T47D (cell line): ENCODE data around the gene ITPKA.

ENCODE experiments used
- DNase-seq, 2 experiments: peaks; one replicate each; pipeline versions ENCODE4 v3.0.0 to v3.0.0-alpha.2; 2011 to 2012; ENCODE audit warnings: low read depth in 1 of 2, low spot score in 1 of 2
- JUND ChIP-seq: IDR thresholded peaks from 2 replicates; pipeline ENCODE4 v1.6.1; 2012; ENCODE audit warnings: low read depth
- in situ Hi-C: cut with HindIII; loops from 2 replicates; pipeline ENCODE4 v1.10.0; 2016; ENCODE audit warnings: low sequenced_read_pairs, low pct_unique_long_range_greater_than_20kb

The ITPKA gene

GRCh38 chr15:41480396-41481140, 13.1 kb upstream of the ITPKA start:
- no peak for TF ChIP-seq JUND
- no peak for DNase-seq
- in situ Hi-C loops = no loop called here

DNA sequence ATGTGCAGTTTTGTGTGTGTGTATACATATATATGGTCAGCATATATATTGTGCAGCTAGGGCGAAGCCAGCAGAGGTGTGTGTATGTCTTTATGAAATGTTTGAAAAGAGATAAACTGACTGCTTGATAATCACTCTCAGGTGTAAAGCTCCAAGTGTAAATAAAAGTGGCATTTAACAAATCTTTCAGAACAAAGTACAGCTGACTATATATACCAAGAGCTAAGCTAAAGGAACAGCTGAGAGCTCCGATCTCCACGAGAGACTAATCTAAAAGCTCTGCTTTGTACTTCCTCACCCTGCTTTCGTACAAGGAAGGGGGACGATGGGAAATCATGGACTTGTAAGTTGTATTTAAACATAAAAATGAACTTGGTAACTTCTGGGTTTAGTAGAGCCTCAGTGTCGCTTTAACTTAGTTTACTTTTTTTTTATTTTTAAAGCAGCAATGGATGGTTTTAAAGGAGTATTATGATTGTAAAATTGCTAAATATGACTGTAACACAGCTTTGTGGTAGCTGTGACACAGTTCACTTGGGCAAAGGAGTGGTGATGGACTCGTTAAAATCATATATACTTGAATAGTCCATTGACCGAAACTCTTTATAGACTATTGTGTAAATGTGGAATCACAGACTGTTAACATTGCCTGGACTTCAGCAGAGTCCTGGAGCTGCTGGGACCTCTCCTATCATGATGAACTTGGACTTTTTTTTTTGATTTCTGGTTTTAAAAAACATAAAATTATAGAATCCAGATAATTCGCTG, 11.4 kb upstream of the ITPKA start:
- in situ Hi-C loops = no loop called here
- no peak for DNase-seq
- no peak for TF ChIP-seq JUND

- DNase-seq = no peak
- in situ Hi-C loops = no loop called here
- no peak for TF ChIP-seq JUND
Observed at GRCh38 chr15:41483115-41483514, 10.6 kb upstream of the ITPKA start.

GRCh38 chr15:41483519-41483918, 10.2 kb upstream of the ITPKA start:
- no peak for TF ChIP-seq JUND
- DNase-seq = no peak
- in situ Hi-C loops = no loop called here

DNA sequence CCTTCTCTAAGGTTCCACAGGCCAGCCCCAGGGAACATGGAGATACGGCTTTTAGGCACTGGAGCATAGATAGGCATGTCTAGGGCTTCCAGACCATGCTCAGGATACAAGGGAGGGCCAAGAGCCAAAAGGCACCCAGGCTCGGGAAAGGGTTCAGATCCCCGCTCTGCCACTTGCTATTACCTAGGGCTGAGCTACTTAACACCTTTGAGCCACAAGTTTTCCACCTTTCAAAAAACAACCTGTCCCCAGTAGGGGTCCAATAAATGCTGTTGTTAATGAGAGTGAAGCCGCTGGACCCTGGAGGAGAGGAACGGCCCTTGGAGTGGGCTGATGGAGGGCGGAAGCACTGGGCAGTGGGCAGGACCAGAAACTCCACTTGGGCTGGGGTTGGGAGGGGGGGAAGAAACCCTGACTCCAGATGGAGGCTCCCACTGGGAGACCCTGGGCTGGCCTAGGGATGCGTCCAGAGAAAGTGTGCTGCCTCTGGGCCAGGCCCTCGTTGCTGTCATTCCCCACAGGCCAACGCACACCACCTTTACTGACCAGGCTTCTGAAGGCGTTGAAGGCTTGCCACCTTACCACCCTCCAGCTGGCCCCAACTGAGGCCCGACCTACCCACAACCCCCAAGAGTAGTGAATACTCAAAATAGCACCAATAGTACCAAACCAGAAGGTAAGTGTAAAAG, 8.6 kb upstream of the ITPKA start:
- no peak for TF ChIP-seq JUND
- in situ Hi-C loops = no loop called here
- no peak for DNase-seq

- in situ Hi-C loops = no loop called here
- DNase-seq = no peak
- TF ChIP-seq JUND = no peak
Observed at GRCh38 chr15:41486286-41486685, 7.4 kb upstream of the ITPKA start.

- DNase-seq = no peak
- TF ChIP-seq JUND = no peak
- in situ Hi-C loops = no loop called here
Observed at GRCh38 chr15:41487381-41487780, 6.3 kb upstream of the ITPKA start.

DNA sequence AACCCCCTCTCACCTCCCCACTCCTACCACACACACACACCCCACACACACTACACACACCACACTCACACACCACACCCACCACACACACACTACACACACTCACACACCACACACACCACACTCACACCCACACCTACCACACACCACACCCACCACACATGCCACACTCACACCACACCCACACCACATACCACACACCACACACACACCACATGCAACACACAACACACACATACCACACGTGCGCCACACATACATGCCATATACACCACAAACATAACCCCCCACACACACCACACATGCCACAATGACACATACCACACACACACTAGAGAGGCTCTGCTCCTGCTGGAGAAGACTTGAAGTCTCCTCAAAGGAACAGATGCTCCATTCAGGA, 5.9 kb upstream of the ITPKA start:
- in situ Hi-C loops = no loop called here
- TF ChIP-seq JUND = no peak
- DNase-seq = no peak

DNA sequence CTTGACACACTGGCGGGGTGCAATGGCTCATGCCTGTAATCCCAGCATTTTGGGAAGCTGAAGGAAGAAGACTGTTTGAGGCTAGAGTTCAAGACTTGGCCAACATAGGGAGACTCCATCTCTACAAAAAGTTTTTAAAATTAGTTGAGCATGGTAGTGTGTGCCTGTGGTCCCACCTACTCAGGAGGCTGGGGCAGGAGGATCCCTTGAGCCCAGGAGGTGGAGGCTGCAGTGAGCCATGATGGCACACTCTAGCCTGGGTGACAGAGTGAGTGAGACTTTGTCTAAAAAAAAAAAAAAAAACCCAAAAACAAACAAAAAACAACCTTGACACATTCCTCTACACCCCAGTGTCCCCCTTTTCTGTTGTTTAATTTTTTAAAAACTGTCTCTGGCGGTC, 4.0 kb upstream of the ITPKA start:
- in situ Hi-C loops = no loop called here
- no peak for TF ChIP-seq JUND
- DNase-seq = no peak

DNA sequence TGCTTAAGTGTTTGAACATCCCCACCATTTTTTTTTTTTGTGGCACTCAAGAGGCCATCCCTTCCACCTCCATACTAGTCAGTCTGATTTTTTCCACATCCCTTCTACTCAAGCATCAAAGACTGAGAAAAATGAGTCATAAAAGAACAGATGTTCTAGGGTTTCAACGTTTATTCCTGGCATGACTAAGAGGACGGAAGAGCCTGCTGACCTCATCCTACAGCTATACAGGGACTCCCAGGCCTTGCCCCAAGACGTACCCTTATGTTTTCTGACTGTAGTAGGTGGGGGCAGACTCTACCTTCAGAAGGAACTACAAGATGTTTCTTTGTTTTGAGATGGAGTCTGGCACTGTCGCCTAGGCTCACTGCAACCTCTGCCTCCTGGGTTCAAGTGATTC, 3.3 kb upstream of the ITPKA start:
- in situ Hi-C loops = no loop called here
- DNase-seq = no peak
- no peak for TF ChIP-seq JUND

DNA sequence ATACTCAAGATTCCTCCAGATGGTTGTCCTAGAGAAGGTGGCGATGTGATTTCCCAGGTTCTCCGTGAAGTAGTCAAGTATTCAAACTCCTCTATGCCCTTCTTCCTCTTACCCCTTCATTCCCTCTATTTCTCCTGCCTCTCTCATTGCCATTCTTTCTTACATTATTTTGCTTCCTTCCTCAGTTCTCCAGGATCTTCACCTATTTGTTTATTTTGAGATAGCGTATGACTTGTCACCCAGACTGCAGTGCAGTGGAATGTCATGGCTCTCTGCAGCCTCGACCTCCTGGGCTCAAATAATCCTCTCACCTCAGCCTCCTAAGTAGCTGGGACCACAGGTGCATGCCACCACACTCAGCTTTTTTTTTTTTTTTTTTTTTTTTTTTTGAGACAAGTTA, 1.8 kb upstream of the ITPKA start:
- in situ Hi-C loops = no loop called here
- DNase-seq = no peak
- TF ChIP-seq JUND = no peak

DNA sequence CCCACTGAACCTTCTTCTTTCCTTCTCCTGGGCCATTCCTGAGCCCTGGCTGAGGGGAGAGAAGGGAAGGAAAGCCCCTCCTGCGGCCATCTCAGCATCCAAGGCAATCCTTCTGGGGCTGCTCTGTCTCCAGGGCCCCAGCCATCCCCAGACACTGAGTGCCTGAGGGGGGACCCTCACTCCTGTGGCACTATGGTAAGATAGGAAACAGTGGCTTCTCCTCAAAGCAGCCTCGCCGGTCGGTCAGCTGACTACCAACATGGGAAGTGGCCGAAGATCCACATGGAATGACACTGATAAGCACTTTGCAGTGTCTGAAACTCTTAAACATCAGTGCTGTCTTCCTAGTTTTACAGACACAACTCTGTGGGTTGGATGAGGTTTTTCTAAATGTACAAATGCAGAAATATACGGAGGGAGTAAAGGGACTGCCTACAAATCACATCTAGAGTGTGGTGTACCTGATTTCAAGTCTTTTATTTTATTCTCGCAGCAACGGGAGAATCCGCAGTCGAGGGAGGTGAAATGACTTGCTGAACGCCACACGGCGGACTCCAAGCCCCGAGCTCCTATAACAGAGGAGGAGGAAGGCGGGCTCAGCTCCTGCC, 973 bp upstream of the ITPKA start:
- DNase-seq = no peak
- in situ Hi-C loops = no loop called here
- TF ChIP-seq JUND = no peak

GRCh38 chr15:41493902-41494189, 172 bp downstream of the ITPKA start:
- in situ Hi-C loops = no loop called here
- no peak for DNase-seq
- TF ChIP-seq JUND = no peak
